ENCODE measurements around the gene NPEPL1. TPM values are rescaled to one million over a fixed set of nuclear protein-coding genes. Genes with fewer than 3 reads are reported as not detected.
A peak's percentile ranks its signal among the peaks of the same experiment; 100 is the strongest.
"Not testable (repeated sequence)": the region's sequence is repeated elsewhere in the genome, so short reads cannot be mapped to it uniquely, and the experiment has no call there.

The NPEPL1 gene
- total RNA-seq, 2 donors from 2014 or later, result 31.4 to 38.2 TPM

DNA sequence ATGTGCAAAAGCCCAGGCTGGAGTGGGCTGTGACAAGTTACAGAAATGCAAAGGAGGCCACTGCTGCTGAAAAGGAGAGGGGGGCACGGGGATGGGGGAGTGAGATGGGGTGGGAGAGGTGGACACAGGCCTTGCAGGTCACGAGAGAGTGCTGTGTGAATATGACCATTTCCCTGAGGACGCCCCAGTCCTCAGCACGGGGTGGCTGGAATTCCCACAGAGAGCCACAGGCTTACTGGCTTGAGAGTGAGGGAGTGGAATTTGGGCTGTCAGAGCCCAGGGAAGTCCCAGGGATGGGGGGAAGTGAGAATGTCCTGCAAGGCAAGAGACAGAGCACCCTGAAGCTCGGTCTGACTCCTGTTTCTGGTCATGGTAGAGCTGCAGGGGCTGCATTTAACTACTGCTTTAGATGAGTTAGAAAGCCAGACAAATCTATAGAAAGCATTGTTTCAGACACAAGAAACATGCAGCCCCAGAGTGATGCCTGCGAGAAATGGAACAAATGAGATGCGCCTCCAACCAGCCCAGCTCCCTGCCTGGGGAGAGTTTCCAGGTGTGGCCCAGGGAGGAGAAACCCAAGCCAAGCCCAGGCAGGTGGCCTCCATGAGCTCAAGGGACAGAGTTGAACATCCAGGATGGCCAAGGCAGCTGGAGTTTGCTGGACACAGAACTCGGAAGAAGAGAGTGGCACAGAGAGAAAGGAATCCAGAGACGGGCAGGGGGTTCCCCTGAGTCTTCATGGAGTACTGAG is 30.5 kb downstream of the NPEPL1 start:
- no peaks in the 10 kb centered on the region for H3K9me3 ChIP-seq
- no peaks in the 10 kb centered on the region for H3K27me3 ChIP-seq
- DNase-seq (no peak), ATAC-seq (no peak)
- 60 to 65% methylated on average over 9 of the region's 9 CpGs for WGBS, 2 donors
- TF ChIP-seq, protein P1, sequence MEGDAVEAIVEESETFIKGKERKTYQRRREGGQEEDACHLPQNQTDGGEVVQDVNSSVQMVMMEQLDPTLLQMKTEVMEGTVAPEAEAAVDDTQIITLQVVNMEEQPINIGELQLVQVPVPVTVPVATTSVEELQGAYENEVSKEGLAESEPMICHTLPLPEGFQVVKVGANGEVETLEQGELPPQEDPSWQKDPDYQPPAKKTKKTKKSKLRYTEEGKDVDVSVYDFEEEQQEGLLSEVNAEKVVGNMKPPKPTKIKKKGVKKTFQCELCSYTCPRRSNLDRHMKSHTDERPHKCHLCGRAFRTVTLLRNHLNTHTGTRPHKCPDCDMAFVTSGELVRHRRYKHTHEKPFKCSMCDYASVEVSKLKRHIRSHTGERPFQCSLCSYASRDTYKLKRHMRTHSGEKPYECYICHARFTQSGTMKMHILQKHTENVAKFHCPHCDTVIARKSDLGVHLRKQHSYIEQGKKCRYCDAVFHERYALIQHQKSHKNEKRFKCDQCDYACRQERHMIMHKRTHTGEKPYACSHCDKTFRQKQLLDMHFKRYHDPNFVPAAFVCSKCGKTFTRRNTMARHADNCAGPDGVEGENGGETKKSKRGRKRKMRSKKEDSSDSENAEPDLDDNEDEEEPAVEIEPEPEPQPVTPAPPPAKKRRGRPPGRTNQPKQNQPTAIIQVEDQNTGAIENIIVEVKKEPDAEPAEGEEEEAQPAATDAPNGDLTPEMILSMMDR (IDR thresholded peaks at IDR 0.05), result no peak
- H3K36me3 ChIP-seq (replicated peaks in 1 of 2; ENCODE audit: insufficient read depth in 1 of 2, low read depth in 2 of 2), result no peaks in the 10 kb centered on the region
- H3K4me1 ChIP-seq, result no peaks in the 10 kb centered on the region
- no peak overlapping the region for H3K27ac ChIP-seq
- intact Hi-C loops (cut with DNase I), result no loop called here
- H3K4me3 ChIP-seq, result no peak overlapping the region

DNA sequence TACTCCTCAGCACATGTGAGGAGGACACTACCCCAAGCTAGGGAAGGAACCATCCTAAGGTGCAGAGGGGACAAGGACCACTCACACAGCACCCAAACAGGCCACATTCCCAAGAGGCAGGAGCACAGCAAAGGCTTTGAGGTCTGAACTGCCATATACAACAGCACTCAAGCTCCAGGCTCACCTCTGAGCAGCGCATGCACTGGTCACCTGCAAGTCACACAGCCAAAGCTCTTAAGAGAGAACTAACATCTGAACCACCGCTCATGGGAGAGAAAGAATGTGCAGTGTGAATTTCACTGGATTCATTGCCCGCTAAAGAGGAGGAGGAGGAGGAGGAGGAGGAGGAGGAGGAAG is 31.0 kb downstream of the NPEPL1 start:
- Histone ChIP-seq H3K27ac (no peak overlapping the region), H3K36me3 (replicated peaks in 1 of 2; ENCODE audit: insufficient read depth in 1 of 2, low read depth in 2 of 2) (no peaks in the 10 kb centered on the region), H3K4me3 (no peak overlapping the region), H3K9me3 (no peaks in the 10 kb centered on the region), H3K27me3 (no peaks in the 10 kb centered on the region), H3K4me1 (no peaks in the 10 kb centered on the region)
- WGBS, 2 donors, result 78 to 89% methylated on average over 3 of the region's 3 CpGs
- intact Hi-C loops (cut with DNase I), result no loop called here
- ATAC-seq (no peak), DNase-seq (peak in 1 of 4 donors; percentile 5)
- TF ChIP-seq, protein P1 (IDR thresholded peaks at IDR 0.05), result no peak
- no peak for TF ChIP-seq POLR2A (IDR thresholded peaks at IDR 0.05)

DNA sequence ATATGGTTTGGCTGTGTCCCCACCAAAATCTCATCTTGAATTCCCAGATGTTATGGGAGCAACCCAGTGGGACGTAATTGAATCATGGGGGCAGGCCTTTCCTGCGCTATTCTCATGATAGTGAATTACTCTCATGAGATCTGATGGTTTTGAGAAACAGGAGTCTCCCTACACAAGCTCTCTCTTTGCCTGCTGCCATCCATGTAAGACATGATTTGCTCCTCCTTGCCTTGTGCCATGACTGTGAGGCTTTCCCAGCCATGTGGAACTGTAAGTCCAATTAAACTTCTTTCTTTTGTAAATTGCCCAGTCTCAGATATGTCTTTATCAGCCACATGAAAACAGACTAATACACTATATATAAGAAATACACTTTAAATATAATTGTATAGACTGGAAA is 33.6 kb downstream of the NPEPL1 start:
- ATAC-seq; H3K27me3 ChIP-seq; H3K27ac ChIP-seq; H3K36me3 ChIP-seq (replicated peaks in 1 of 2; ENCODE audit: insufficient read depth in 1 of 2, low read depth in 2 of 2); H3K9me3 ChIP-seq; H3K4me3 ChIP-seq; DNase-seq; intact Hi-C loops (cut with DNase I); H3K4me1 ChIP-seq: not testable (repeated sequence)
- 61 to 72% methylated on average over 2 of the region's 2 CpGs for WGBS, 2 donors

DNA sequence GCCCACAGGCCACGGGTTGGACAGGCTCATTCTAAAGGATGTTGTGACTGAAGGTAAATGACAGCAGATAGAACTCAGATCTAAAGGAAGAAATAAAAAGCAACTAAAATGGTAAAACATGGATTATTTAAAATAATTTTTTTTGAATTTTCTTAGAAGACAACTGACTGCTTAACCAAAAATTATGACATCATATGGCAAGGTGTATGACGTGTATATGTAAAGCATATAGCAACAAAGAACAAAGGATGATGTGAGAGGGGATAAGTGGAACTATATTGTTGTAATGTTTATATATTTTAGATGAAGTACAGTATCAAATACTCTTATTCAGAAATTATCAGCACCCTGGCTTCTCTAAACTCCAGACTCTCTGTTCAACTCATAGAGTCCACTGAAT is 38.6 kb downstream of the NPEPL1 start:
- intact Hi-C loops (cut with DNase I), result no loop called here
- Histone ChIP-seq H3K4me3 (no peak overlapping the region), H3K27ac (no peak overlapping the region), H3K4me1 (no peaks in the 10 kb centered on the region), H3K9me3 (no peaks in the 10 kb centered on the region), H3K27me3 (no peaks in the 10 kb centered on the region), H3K36me3 (replicated peaks in 1 of 2; ENCODE audit: insufficient read depth in 1 of 2, low read depth in 2 of 2) (no peaks in the 10 kb centered on the region)
- 76 to 79% methylated on average over 2 of the region's 2 CpGs for WGBS, 2 donors
- no peak for TF ChIP-seq POLR2A (IDR thresholded peaks at IDR 0.05)
- TF ChIP-seq, protein P1 (IDR thresholded peaks at IDR 0.05), result no peak
- DNase-seq (no peak), ATAC-seq (no peak)

DNA sequence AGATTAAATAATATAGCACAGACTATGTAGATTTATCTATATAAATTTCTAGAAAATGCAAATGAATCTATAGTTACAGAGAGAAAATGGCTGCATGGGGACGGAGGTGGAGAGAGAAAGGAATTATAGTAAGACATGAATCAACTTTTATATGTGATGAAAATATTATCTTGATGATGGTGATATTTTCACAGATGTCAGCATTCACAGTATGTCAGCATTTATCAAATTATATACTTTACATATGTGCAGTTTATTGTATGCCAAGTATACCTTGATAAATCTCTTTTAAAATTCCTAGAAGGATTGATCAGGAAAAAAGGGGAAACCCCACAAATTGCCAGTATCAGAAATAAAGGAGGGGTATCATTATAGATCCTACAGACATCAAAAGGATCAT is 44.6 kb downstream of the NPEPL1 start:
- no peaks in the 10 kb centered on the region for H3K4me1 ChIP-seq
- intact Hi-C loops (cut with DNase I), result no loop called here
- no peak for TF ChIP-seq POLR2A (IDR thresholded peaks at IDR 0.05)
- TF ChIP-seq, protein P1 (IDR thresholded peaks at IDR 0.05), result no peak
- WGBS, 2 donors, result 51 to 68% methylated on average over 1 of the region's 1 CpG
- no peaks in the 10 kb centered on the region for H3K27me3 ChIP-seq
- no peaks in the 10 kb centered on the region for H3K36me3 ChIP-seq (replicated peaks in 1 of 2; ENCODE audit: insufficient read depth in 1 of 2, low read depth in 2 of 2)
- no peak overlapping the region for H3K4me3 ChIP-seq
- H3K9me3 ChIP-seq, result no peaks in the 10 kb centered on the region
- H3K27ac ChIP-seq, result no peak overlapping the region
- DNase-seq (no peak), ATAC-seq (no peak)
